DND-41 (cell line): ENCODE results near the gene MVK.
A peak's percentile ranks its signal among the peaks of the same experiment; 100 is the strongest.

Experiments used
- ATAC-seq: fragments of 200-7000 bp; cut with Tn5 transposase; 3 replicates; pipeline ENCODE4 v1.9.1; 2021; ENCODE audit warnings: low read depth; ENCODE audit not compliant: insufficient read depth
- DNase-seq: peaks from one replicate; pipeline ENCODE4 v3.0.0-alpha.2; 2020
- H2AFZ ChIP-seq: 2 replicates; pipeline ENCODE4 v1.6.0; 2012; ENCODE audit warnings: low read depth, low read length
- H3K27ac ChIP-seq: 2 replicates; pipeline ENCODE4 v1.5.1; 2012; ENCODE audit warnings: low read length, inconsistent platforms
- H3K27me3 ChIP-seq: fragments of 200-600 bp; sonication (generic); 2 replicates; pipeline ENCODE4 v1.6.0; 2012; ENCODE audit warnings: low read length, mild to moderate bottlenecking, inconsistent platforms; ENCODE audit not compliant: insufficient read depth, poor library complexity
- H3K36me3 ChIP-seq: 2 replicates; pipeline ENCODE4 v1.5.1; 2012; ENCODE audit warnings: low read length, inconsistent platforms; ENCODE audit not compliant: insufficient read depth
- H3K4me1 ChIP-seq: 2 replicates; pipeline ENCODE4 v1.5.1; 2012; ENCODE audit warnings: mild to moderate bottlenecking, low read length; ENCODE audit not compliant: insufficient read depth
- H3K4me2 ChIP-seq: 2 replicates; pipeline ENCODE4 v1.6.0; 2012; ENCODE audit warnings: mild to moderate bottlenecking, moderate library complexity, low read length, inconsistent platforms; ENCODE audit not compliant: insufficient read depth
- H3K4me3 ChIP-seq, 2 experiments: fragments of 200-600 bp in 1 of 2; shearing (Covaris generic) in 1 of 2; 2 replicates each; pipeline ENCODE4 v1.5.1; 2012 to 2016; ENCODE audit warnings: inconsistent platforms in 2 of 2, low read length in 2 of 2, mild to moderate bottlenecking in 2 of 2, low read depth in 1 of 2, moderate library complexity in 1 of 2
- H3K79me2 ChIP-seq: 2 replicates; pipeline ENCODE4 v1.6.0; 2012; ENCODE audit warnings: low read length, inconsistent platforms; ENCODE audit not compliant: insufficient read depth
- H3K9ac ChIP-seq: 2 replicates; pipeline ENCODE4 v1.6.0; 2012; ENCODE audit warnings: low read depth, mild to moderate bottlenecking, inconsistent platforms, low read length, moderate library complexity
- H3K9me3 ChIP-seq: 2 replicates; pipeline ENCODE4 v1.5.1; 2012; ENCODE audit warnings: low read length, moderate library complexity, mild to moderate bottlenecking, inconsistent platforms; ENCODE audit not compliant: insufficient read depth, severe bottlenecking
- H4K20me1 ChIP-seq: 2 replicates; pipeline ENCODE4 v1.6.0; 2012; ENCODE audit warnings: low read length; ENCODE audit not compliant: insufficient read depth
- CTCF ChIP-seq: IDR thresholded peaks from 2 replicates; pipeline ENCODE4 v1.5.1; 2012; ENCODE audit warnings: borderline replicate concordance, low read length, moderate library complexity, mild to moderate bottlenecking; ENCODE audit not compliant: poor library complexity, severe bottlenecking; ENCODE audit errors: extremely low read depth
- EZH2 ChIP-seq: IDR thresholded peaks from 3 replicates; pipeline ENCODE4 v1.6.1; 2012; ENCODE audit warnings: borderline replicate concordance, low read depth, mild to moderate bottlenecking, moderate library complexity, low read length, inconsistent platforms; ENCODE audit not compliant: severe bottlenecking

The MVK gene

GRCh38 chr12:109573914-109574244 is 285 bp downstream of the MVK start:
- Histone ChIP-seq H3K27me3 (no peaks in the 10 kb centered on the region), H3K27ac (peak overlapping the region; percentile 70), H3K4me2 (peak overlapping the region; percentile 97), H3K4me3 (peak overlapping the region; percentile 41 to 99), H3K9me3 (no peaks in the 10 kb centered on the region), H3K36me3 (peaks cover 58% of the 10 kb centered on the region), H3K9ac (peak overlapping the region; percentile 57), H2AFZ (peak overlapping the region; percentile 71), H3K79me2 (peaks cover 32% of the 10 kb centered on the region), H4K20me1 (0 out of 2 replicates have a peak, but pooled peaks cover 3% of the 10 kb centered on the region), H3K4me1 (peaks cover 37% of the 10 kb centered on the region)
- no peak for ATAC-seq
- DNase-seq: no peak
- TF ChIP-seq CTCF (no peak), EZH2 (no peak)

- DNase-seq (no peak), ATAC-seq (no peak)
- Histone ChIP-seq H3K4me2 (no peak overlapping the region), H3K27me3 (no peaks in the 10 kb centered on the region), H2AFZ (no peak overlapping the region), H3K36me3 (peaks cover 59% of the 10 kb centered on the region), H3K79me2 (peaks cover 32% of the 10 kb centered on the region), H4K20me1 (0 out of 2 replicates have a peak, but pooled peaks cover 3% of the 10 kb centered on the region), H3K4me1 (peaks cover 37% of the 10 kb centered on the region), H3K9ac (no peak overlapping the region), H3K27ac (no peak overlapping the region), H3K4me3 (no peak overlapping the region), H3K9me3 (no peaks in the 10 kb centered on the region)
- TF ChIP-seq CTCF: no peak
Observed at GRCh38 chr12:109575683-109576082, 2.1 kb downstream of the MVK start.

DNA sequence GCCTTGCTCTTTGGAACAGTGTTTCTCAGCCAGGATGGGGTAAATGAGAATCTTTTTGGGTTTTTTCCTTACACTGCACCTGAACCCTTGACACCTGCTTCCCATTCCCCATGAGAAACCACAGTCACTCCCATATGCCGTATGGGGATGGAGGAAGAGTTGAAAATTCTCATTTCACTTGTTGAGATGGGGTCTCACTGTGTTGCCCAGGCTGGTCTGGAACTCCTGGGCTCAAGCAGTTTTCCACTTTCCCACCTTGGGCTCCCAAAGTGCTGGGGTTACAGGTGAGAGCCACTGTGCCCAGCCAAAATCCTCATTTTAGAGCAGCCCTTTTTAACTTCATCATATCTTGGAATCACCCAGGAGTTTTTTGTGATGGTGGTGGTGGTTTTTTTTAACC is 3.7 kb downstream of the MVK start:
- H3K4me3 ChIP-seq: no peak overlapping the region
- no peaks in the 10 kb centered on the region for H3K27me3 ChIP-seq
- H3K36me3 ChIP-seq: peaks cover 63% of the 10 kb centered on the region
- 0 out of 2 replicates have a peak, but pooled peaks cover 3% of the 10 kb centered on the region for H4K20me1 ChIP-seq
- ATAC-seq (no peak), DNase-seq (no peak)
- no peak overlapping the region for H3K4me2 ChIP-seq
- H3K9ac ChIP-seq: no peak overlapping the region
- H3K79me2 ChIP-seq: peaks cover 28% of the 10 kb centered on the region
- peaks cover 26% of the 10 kb centered on the region for H3K4me1 ChIP-seq
- H3K27ac ChIP-seq: no peak overlapping the region
- H3K9me3 ChIP-seq: no peaks in the 10 kb centered on the region
- no peak for TF ChIP-seq CTCF
- H2AFZ ChIP-seq: no peak overlapping the region

- Histone ChIP-seq H3K36me3 (peaks cover 66% of the 10 kb centered on the region), H3K4me3 (no peak overlapping the region), H3K79me2 (peaks cover 19% of the 10 kb centered on the region), H3K4me1 (peaks cover 16% of the 10 kb centered on the region), H3K27ac (no peak overlapping the region), H3K4me2 (no peak overlapping the region), H3K9me3 (no peaks in the 10 kb centered on the region), H3K27me3 (no peaks in the 10 kb centered on the region), H2AFZ (no peak overlapping the region), H3K9ac (no peak overlapping the region), H4K20me1 (0 out of 2 replicates have a peak, but pooled peaks cover 3% of the 10 kb centered on the region)
- DNase-seq (no peak), ATAC-seq (no peak)
- TF ChIP-seq CTCF (no peak), EZH2 (no peak)
Observed at GRCh38 chr12:109578330-109578927, 4.8 kb downstream of the MVK start.
